NK-92 treated with Interleukin-12 subunit alpha and Interleukin-12 subunit beta, amount 100 ng/mL, for 24 hours (cell line): ENCODE measurements around the gene CEP70.
"Not testable (repeated sequence)": the region's sequence is repeated elsewhere in the genome, so short reads cannot be mapped to it uniquely, and the experiment has no call there.

Experiments used
- DNase-seq: peaks from one replicate; lab custom pipeline; 2025; lab: John Stamatoyannopoulos, UW

CEP70 gene, protein sequence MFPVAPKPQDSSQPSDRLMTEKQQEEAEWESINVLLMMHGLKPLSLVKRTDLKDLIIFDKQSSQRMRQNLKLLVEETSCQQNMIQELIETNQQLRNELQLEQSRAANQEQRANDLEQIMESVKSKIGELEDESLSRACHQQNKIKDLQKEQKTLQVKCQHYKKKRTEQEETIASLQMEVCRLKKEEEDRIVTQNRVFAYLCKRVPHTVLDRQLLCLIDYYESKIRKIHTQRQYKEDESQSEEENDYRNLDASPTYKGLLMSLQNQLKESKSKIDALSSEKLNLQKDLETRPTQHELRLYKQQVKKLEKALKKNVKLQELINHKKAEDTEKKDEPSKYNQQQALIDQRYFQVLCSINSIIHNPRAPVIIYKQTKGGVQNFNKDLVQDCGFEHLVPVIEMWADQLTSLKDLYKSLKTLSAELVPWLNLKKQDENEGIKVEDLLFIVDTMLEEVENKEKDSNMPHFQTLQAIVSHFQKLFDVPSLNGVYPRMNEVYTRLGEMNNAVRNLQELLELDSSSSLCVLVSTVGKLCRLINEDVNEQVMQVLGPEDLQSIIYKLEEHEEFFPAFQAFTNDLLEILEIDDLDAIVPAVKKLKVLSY

DNA sequence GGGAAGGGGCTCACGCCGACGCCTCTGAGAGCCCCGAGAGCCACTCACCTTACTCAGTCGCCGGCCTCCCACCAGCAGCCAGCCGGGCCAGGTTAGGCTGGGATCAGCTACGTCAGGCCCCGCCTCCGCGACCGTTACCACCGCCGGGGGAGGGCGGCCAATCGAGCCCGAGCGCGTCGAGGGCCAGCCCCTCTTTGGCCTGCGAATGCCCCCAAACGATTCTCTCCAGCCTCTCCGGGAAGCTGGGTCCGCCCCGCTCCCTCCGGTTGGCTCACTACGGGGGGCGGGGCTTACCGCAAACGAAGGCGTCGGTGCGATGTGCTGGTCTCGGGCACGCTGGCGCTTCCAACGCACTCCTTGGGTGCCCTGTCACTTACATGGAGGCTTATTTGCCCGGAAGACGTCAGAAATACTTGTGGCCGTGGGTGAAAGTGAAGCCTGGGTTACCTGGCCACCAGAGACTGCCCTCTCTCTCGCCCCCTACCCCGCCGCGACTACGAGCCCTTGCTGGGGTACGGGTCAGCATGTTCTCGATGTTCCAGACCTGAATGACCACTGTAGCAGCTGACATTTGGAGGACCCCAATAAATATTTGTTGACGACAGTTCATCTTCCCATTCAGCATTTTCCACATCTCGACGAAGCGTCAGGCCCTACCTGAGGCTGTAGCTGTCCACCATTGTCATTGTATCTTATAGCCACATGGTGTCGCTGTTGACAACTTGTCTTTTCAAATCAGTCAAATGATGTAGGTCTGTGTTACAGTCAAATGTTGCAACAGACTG is at the start of gene CEP70:
Gene CEP70 (minus strand): TSS at position 111 of the 785 bp plus-strand sequence. CDS start 21,333 bp downstream, outside the sequence.
- no peak for DNase-seq

GRCh38 chr3:138642927-138643253 is 48.8 kb upstream of the CEP70 start:
- DNase-seq = no peak

DNA sequence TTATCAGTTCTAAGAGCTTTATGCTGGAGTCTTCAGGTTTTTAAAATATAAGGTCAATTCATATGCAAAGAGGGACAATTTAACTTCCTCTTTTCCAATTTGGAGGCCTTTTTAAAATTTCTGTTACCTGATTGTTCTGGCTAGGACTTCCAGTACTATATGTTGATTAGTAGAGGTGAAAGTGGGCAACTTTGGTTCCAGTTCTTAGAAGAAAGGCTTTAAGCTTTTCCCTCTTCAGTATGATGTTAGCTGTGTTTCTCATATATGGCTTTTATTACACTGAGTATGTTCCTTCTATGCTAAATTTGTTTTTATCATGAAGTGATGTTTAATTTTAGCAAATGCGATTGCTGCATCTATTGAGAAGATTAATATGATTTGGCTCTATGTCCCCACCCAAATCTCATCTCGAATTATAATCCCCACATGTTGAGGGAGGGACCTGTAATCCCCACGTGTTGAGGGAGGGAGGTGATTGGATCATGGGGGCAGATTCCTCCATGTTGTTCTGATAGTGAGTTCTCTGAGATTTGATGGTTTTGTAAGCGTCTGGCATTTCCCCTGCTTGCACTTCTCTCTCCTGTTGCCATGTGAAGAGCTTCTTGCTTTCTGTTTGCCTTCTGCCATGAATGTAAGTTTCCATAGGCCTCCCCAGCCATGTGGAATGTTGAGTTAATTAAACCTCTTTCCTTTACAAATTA is 48.3 kb upstream of the CEP70 start:
- DNase-seq = no peak

GRCh38 chr3:138640537-138640936 is 46.5 kb upstream of the CEP70 start:
- DNase-seq = no peak

- no peak for DNase-seq
Measured at GRCh38 chr3:138638641-138639040, 44.6 kb upstream of the CEP70 start.

- no peak for DNase-seq
Measured at GRCh38 chr3:138629526-138629925, 35.5 kb upstream of the CEP70 start.

GRCh38 chr3:138625707-138626365 is 31.8 kb upstream of the CEP70 start:
- no peak for DNase-seq

GRCh38 chr3:138624518-138624917 is 30.5 kb upstream of the CEP70 start:
- no peak for DNase-seq

DNA sequence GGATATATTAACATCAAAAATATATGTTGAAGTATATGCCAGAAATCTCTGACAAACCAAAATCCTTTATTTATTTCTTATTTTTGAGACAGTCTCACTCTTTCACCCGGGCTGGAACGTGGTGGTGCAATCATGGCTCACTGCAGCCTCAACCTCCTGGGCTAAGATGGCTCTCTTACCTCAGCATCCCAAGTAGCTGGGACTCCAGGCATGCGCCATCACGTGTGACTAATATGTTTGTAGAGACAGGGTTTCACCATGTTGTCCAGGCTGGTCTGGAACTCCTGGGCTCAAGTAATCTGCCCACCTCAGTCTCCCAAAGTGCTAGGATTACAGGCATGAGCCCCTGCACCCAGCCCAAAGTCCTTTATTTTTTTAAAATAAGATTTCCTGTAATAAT is 26.4 kb upstream of the CEP70 start:
- DNase-seq = no peak

DNA sequence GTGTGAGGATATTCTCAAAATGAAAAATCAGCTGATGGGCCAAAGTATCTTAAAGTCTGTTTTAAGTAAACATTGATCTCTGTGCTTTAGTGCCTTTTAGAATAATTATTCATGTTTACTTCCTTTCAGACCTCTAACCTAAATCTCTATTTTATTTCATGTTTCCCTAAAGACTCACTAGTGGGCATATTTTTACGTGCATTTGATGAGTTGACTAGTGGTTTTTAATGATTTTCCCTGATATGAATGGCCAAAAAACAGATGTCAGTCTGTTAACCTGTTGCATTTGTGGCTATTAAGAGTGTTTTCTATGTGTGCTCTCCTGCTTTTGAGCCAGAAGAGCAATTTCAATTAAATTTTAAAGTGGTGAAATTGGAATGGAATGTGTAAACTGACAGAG is 21.4 kb upstream of the CEP70 start:
- no peak for DNase-seq

- DNase-seq = no peak
Measured at GRCh38 chr3:138609898-138610266, 15.8 kb upstream of the CEP70 start.

- DNase-seq = peak; percentile 41
Measured at GRCh38 chr3:138608322-138609135, 14.5 kb upstream of the CEP70 start, which contains the start of gene FAIM. Gene FAIM, plus strand, starts transcription at chr3:138608771. Its CDS starts 10,956 bp downstream, at chr3:138619727.

DNA sequence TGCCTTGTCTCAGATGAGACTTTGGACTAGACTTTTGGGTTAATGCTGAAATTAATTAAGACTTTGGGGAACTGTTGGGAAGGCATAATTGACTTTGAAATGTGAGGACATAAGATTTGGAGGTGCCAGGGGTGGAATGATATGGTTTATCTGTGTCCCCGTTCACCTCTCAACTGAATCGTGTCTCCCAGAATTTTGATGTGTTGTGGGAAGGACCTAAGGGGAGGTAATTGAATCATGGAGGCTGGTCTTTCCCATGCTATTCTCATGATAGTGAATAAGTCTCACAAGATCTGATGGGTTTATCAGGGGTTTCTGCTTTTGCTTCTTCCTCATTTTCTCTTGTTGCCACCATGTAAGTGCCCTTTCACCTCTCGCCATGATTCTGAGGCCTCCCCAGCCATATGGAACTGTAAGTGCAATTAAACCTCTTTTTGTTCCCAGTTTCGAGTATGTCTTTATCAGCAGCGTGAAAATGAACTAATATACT is 10.1 kb upstream of the CEP70 start:
- DNase-seq = not testable (repeated sequence)

GRCh38 chr3:138601661-138602060 is 7.6 kb upstream of the CEP70 start:
- not testable (repeated sequence) for DNase-seq

DNA sequence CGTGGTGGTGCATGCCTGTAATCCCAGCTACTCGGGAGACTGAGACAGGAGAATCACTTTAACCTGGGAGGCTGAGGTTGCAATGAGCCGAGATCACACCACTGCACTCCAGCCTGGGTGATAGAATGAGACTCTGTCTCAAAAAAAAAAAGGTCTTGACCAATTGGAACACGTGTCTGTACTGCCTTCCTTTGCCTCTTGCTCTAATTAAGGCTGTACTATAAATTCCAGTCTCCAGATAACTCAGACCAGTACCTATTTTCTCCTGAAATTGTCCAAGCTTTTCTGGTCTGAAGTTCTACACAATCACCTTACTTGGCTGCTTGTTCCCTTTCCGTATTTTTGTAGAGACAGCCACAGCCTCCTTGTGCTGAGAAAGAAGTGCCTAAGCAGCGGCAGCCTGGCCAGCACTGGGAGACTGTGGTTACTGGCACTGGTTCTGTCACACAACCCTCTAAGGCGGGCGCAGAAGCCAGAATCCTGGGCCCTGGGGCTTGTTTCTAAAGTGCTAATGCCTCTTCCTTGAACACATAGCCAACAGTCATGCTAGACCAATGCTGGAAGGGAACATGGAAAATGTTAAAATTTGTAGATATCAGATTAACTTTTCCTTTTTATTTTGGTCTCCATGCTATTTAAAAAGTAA is 6.2 kb upstream of the CEP70 start:
- DNase-seq = no peak

DNA sequence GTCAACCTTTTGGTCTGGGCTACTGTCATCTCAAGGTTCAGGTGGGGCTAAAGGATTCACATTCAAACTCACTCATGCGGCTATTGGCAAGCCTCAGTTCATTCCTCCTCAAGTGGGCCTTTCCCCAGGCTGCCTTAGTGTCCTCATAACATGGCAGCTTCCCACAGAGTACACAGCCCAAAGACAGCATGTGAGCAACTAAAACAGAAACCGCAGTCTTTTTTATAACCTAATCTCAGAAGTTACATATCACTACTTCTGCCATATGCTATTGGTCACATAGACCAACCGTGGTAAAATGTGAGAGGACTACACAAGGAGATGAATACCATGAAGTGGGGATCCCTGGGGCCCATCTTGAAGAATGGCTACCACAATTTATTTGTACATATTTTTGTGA is 4.5 kb upstream of the CEP70 start:
- no peak for DNase-seq

- DNase-seq = not testable (repeated sequence)
Measured at GRCh38 chr3:138597186-138597976, 3.3 kb upstream of the CEP70 start.

DNA sequence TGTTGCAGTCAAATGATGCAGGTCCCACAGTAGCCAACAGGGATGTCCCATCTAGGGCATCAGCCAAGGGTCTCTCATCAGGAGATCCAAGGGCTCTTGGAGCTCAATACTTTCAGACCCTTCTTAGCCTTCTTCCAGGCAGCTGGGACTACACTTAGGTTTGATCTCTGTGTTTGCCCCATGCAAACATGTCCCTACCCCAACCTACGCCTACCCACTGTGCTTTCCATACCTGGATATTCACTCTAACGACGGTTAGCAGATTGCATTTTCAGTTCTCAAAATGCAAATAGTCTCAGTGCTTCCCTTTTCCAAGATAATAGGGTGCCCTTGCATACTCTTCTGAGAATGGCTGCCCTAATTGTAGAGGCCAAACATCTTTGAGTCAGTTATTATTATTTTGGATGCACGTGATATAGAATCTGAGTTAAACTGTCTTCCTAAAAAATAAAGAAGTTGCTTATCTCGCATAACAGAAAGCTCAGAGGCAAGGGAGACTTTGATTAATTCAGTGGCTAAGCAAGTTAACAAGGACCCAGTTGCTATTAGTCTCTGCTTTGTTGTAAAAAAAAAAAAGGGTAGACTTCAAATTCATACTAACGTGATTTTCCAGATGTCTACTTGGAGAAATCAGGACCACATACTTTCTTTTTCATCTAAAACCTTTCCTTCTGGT is 1.0 kb upstream of the CEP70 start:
- no peak for DNase-seq
